HG03558 (cell line): ENCODE results near the gene CDKAL1.
A peak's percentile ranks its signal among the peaks of the same experiment; 100 is the strongest.
"Not testable (repeated sequence)": the region's sequence is repeated elsewhere in the genome, so short reads cannot be mapped to it uniquely, and the experiment has no call there.

Experiments
- ATAC-seq: cut with Tn5 transposase; IDR thresholded peaks from one replicate; pipeline ENCODE4 v1.9.1; 2021; ENCODE audit warnings: moderate number of reproducible peaks; ENCODE audit not compliant: unreplicated experiment; ENCODE audit errors: extremely low read depth

The CDKAL1 gene

GRCh38 chr6:20702366-20702765 is 168.1 kb downstream of the CDKAL1 start:
- no peak for ATAC-seq

- ATAC-seq = no peak
These were observed 168.8 kb downstream of the CDKAL1 start for GRCh38 chr6:20703049-20703448.

GRCh38 chr6:20704325-20705025 is 170.2 kb downstream of the CDKAL1 start:
- ATAC-seq = no peak

- no peak for ATAC-seq
These were observed 171.5 kb downstream of the CDKAL1 start for GRCh38 chr6:20705741-20706140.

- no peak for ATAC-seq
These were observed 172.1 kb downstream of the CDKAL1 start for GRCh38 chr6:20706238-20706938.

- ATAC-seq = no peak
These were observed 172.8 kb downstream of the CDKAL1 start for GRCh38 chr6:20706939-20707485.

GRCh38 chr6:20707870-20708269 is 173.6 kb downstream of the CDKAL1 start:
- no peak for ATAC-seq

- peak; percentile 36 for ATAC-seq
These were observed 174.3 kb downstream of the CDKAL1 start for GRCh38 chr6:20708367-20709124.

- no peak for ATAC-seq
These were observed 175.2 kb downstream of the CDKAL1 start for GRCh38 chr6:20709451-20709850.

GRCh38 chr6:20710341-20710740 is 176.1 kb downstream of the CDKAL1 start:
- no peak for ATAC-seq

- no peak for ATAC-seq
These were observed 177.3 kb downstream of the CDKAL1 start for GRCh38 chr6:20711518-20711917.

GRCh38 chr6:20712011-20712410 is 177.8 kb downstream of the CDKAL1 start:
- ATAC-seq = no peak

- no peak for ATAC-seq
These were observed 181.0 kb downstream of the CDKAL1 start for GRCh38 chr6:20715135-20715806.

- peak; percentile 69 for ATAC-seq
These were observed 182.6 kb downstream of the CDKAL1 start for GRCh38 chr6:20716865-20717264.

GRCh38 chr6:20717743-20718142 is 183.5 kb downstream of the CDKAL1 start:
- no peak for ATAC-seq

- ATAC-seq = no peak
These were observed 184.7 kb downstream of the CDKAL1 start for GRCh38 chr6:20718705-20719653.

- no peak for ATAC-seq
These were observed 185.7 kb downstream of the CDKAL1 start for GRCh38 chr6:20719980-20720379.

- ATAC-seq = not testable (repeated sequence)
These were observed 186.9 kb downstream of the CDKAL1 start for GRCh38 chr6:20721121-20721520.

- no peak for ATAC-seq
These were observed 188.2 kb downstream of the CDKAL1 start for GRCh38 chr6:20722455-20722854.
